Tibial nerve (tissue), 4 donors: ENCODE data around the gene CEBPZ.

Experiments
- EP300 ChIP-seq, 2 donors: sonication (generic); formaldehyde crosslinking; IDR thresholded peaks; one replicate each; pipeline ENCODE4 v1.6.1; 2017; ENCODE audit warnings: antibody characterized with exemption in 2 of 2, mild to moderate bottlenecking in 1 of 2
- POLR2A ChIP-seq, 2 donors: fragments of 450-650 bp; IDR thresholded peaks; one replicate each; pipeline ENCODE4 v1.6.1; 2017; ENCODE audit warnings: antibody characterized with exemption in 2 of 2, mild to moderate bottlenecking in 2 of 2, moderate library complexity in 2 of 2
- TF ChIP-seq, protein P1 (sequence below), 5 experiments: fragments of 200-600 bp in 3 of 5; fragments of 450-650 bp in 2 of 5; sonication (generic) in 3 of 5; IDR thresholded peaks; one replicate each; pipeline ENCODE4 v1.5.1; 2016 to 2019; ENCODE audit warnings: antibody characterized with exemption in 5 of 5, mild to moderate bottlenecking in 3 of 5, moderate library complexity in 2 of 5

DNA sequence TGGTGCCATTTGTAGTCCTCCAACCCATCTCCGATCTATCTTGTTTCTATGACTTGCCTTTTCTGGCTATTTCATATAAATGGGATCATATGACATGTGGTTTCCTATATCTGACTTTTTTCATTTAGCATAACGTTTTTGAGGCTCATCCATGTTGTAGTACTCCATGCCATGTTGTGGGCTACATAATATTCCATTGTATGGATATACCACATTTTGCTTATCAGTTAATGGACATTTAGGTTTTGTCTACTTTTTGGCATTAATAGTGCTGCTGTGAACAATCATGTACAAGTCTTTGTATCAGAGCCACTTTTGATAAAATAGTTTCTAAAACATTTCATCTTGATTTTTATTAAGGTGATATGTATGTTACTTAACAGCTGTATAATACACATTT, 27.7 kb downstream of the CEBPZ start:
- TF ChIP-seq POLR2A (IDR thresholded peaks at IDR 0.05) (no peak), EP300 (IDR thresholded peaks at IDR 0.05) (no peak)
- TF ChIP-seq, protein P1, sequence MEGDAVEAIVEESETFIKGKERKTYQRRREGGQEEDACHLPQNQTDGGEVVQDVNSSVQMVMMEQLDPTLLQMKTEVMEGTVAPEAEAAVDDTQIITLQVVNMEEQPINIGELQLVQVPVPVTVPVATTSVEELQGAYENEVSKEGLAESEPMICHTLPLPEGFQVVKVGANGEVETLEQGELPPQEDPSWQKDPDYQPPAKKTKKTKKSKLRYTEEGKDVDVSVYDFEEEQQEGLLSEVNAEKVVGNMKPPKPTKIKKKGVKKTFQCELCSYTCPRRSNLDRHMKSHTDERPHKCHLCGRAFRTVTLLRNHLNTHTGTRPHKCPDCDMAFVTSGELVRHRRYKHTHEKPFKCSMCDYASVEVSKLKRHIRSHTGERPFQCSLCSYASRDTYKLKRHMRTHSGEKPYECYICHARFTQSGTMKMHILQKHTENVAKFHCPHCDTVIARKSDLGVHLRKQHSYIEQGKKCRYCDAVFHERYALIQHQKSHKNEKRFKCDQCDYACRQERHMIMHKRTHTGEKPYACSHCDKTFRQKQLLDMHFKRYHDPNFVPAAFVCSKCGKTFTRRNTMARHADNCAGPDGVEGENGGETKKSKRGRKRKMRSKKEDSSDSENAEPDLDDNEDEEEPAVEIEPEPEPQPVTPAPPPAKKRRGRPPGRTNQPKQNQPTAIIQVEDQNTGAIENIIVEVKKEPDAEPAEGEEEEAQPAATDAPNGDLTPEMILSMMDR (IDR thresholded peaks at IDR 0.05), result no peak
